Activated T-helper 1 cell treated with anti-CD3 and anti-CD28 coated beads, Interleukin-2, amount 50 U/mL, for 16 hours (primary cell): ENCODE results near the gene TMEM117.

Source experiments
- DNase-seq, 2 donors: peaks; one replicate each; pipeline ENCODE4 v3.0.0-alpha.2; 2020; ENCODE audit warnings: low read depth in 1 of 2, low spot score in 1 of 2

The TMEM117 gene

GRCh38 chr12:44091948-44092606, 256.2 kb downstream of the TMEM117 start:
- DNase-seq, result no peak

GRCh38 chr12:44098786-44099185, 262.9 kb downstream of the TMEM117 start:
- DNase-seq, result no peak

GRCh38 chr12:44099486-44099885, 263.6 kb downstream of the TMEM117 start:
- no peak for DNase-seq

GRCh38 chr12:44100264-44100663, 264.4 kb downstream of the TMEM117 start:
- DNase-seq, result no peak

- no peak for DNase-seq
These were observed 265.6 kb downstream of the TMEM117 start for GRCh38 chr12:44101475-44101874.

GRCh38 chr12:44114906-44115305, 279.0 kb downstream of the TMEM117 start:
- no peak for DNase-seq

GRCh38 chr12:44117337-44117736, 281.5 kb downstream of the TMEM117 start:
- DNase-seq, result no peak

GRCh38 chr12:44118946-44119345, 283.1 kb downstream of the TMEM117 start:
- DNase-seq, result no peak

- no peak for DNase-seq
These were observed 290.9 kb downstream of the TMEM117 start for GRCh38 chr12:44126806-44127205.

- no peak for DNase-seq
These were observed 292.3 kb downstream of the TMEM117 start for GRCh38 chr12:44127966-44128710.

- DNase-seq, result no peak
These were observed 307.3 kb downstream of the TMEM117 start for GRCh38 chr12:44143175-44143574.

GRCh38 chr12:44148936-44149335, 313.1 kb downstream of the TMEM117 start:
- no peak for DNase-seq

- no peak for DNase-seq
These were observed 318.2 kb downstream of the TMEM117 start for GRCh38 chr12:44154128-44154527.

GRCh38 chr12:44155358-44155757, 319.5 kb downstream of the TMEM117 start:
- DNase-seq, result no peak

GRCh38 chr12:44157359-44157758, 321.5 kb downstream of the TMEM117 start:
- no peak for DNase-seq

GRCh38 chr12:44158746-44159145, 322.9 kb downstream of the TMEM117 start:
- DNase-seq, result no peak

- no peak for DNase-seq
These were observed 323.3 kb downstream of the TMEM117 start for GRCh38 chr12:44159216-44159615.

- no peak for DNase-seq
These were observed 324.0 kb downstream of the TMEM117 start for GRCh38 chr12:44159862-44160261.

- no peak for DNase-seq
These were observed 327.1 kb downstream of the TMEM117 start for GRCh38 chr12:44162961-44163360.

- DNase-seq, result no peak
These were observed 338.2 kb downstream of the TMEM117 start for GRCh38 chr12:44174053-44174452.

GRCh38 chr12:44184499-44185206, 348.8 kb downstream of the TMEM117 start:
- no peak for DNase-seq

- no peak for DNase-seq
These were observed 357.4 kb downstream of the TMEM117 start for GRCh38 chr12:44193281-44193680.
